A673 (cell line): Measurements from ENCODE around the gene CTSC.

Experiments
- EZH2 ChIP-seq: fragments of 200-600 bp; sonication (generic); IDR thresholded peaks from 2 replicates; pipeline ENCODE4 v1.6.1; 2017; ENCODE audit warnings: borderline replicate concordance, low read depth, mild to moderate bottlenecking, mixed read lengths, antibody characterized with exemption, low read length; ENCODE audit not compliant: poor library complexity, severe bottlenecking
- TF ChIP-seq, protein P1 (sequence below): fragments of 300-800, 200-600 bp; sonication (generic); conservative IDR thresholded peaks from 2 replicates; pipeline ENCODE4 v1.5.1; 2017; ENCODE audit warnings: low read depth, mild to moderate bottlenecking, antibody characterized with exemption, low read length, moderate library complexity, mixed read lengths

DNA sequence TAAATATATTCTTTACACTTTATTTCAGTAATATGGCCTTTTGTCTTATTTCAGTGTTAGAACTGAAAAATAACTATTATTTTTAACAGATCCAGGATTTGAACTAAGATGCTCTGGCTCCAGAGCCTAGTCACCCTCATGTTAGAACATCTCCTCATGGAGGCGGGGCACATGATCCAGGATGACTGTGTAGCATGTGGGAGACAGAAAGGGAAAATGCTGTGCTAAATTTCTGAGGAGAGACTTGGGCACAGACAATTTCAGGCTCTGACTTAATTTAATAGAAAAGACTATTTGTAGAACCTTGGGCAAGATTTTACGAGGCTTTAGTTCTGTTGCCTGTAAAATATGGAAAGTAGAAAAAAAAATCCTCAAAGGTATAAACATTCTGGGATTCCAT lies 24.1 kb downstream of the CTSC start:
- TF ChIP-seq, protein P1, sequence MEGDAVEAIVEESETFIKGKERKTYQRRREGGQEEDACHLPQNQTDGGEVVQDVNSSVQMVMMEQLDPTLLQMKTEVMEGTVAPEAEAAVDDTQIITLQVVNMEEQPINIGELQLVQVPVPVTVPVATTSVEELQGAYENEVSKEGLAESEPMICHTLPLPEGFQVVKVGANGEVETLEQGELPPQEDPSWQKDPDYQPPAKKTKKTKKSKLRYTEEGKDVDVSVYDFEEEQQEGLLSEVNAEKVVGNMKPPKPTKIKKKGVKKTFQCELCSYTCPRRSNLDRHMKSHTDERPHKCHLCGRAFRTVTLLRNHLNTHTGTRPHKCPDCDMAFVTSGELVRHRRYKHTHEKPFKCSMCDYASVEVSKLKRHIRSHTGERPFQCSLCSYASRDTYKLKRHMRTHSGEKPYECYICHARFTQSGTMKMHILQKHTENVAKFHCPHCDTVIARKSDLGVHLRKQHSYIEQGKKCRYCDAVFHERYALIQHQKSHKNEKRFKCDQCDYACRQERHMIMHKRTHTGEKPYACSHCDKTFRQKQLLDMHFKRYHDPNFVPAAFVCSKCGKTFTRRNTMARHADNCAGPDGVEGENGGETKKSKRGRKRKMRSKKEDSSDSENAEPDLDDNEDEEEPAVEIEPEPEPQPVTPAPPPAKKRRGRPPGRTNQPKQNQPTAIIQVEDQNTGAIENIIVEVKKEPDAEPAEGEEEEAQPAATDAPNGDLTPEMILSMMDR = no peak
- TF ChIP-seq EZH2 = no peak
